Measurements from ENCODE around the gene PNPO. TPM values are rescaled to one million over a fixed set of nuclear protein-coding genes. Genes with fewer than 3 reads are reported as not detected.
A peak's percentile ranks its signal among the peaks of the same experiment; 100 is the strongest.

The PNPO gene
- total RNA-seq, 1 experiment from 2014 or later: 110 TPM

- Mint-ChIP-seq H3K4me1 (ENCODE audit: low read depth, unreplicated experiment) (peaks cover 5% of the 10 kb centered on the region), H3K27me3 (ENCODE audit: insufficient read depth, unreplicated experiment) (no peaks in the 10 kb centered on the region), H3K27ac (ENCODE audit: unreplicated experiment) (no peak overlapping the region), H3K9me3 (ENCODE audit: unreplicated experiment) (no peaks in the 10 kb centered on the region), H3K36me3 (ENCODE audit: insufficient read depth, unreplicated experiment) (peaks cover 21% of the 10 kb centered on the region), H3K4me3 (ENCODE audit: unreplicated experiment) (no peak overlapping the region)
- intact Hi-C loops (cut with micrococcal nuclease; ENCODE audit: unreplicated experiment): no loop called here
- BruUV-seq (replicated peaks): no TSS peak
- Histone ChIP-seq H3K36me3 (ENCODE audit: control insufficient read depth, insufficient read depth, low read length) (no peaks in the 10 kb centered on the region), H3K4me3 (ENCODE audit: low read depth, low read length) (no peak overlapping the region), H3K4me1 (0 out of 2 replicates have a peak, but pooled peaks cover 6% of the 10 kb centered on the region), H3K27me3 (replicated peaks; ENCODE audit: control insufficient read depth, insufficient read depth, low read length) (no peaks in the 10 kb centered on the region), H3K9me3 (no peaks in the 10 kb centered on the region)
- no peak for TF ChIP-seq CTCF (IDR thresholded peaks at IDR 0.05; ENCODE audit: insufficient read depth in 1 of 2, low read depth in 1 of 2, low read length in 1 of 2, severe bottlenecking in 1 of 2, unreplicated experiment in 1 of 2)
- CTCF ChIA-PET: interaction anchor here (1.1 to 1.4 kb wide), 2 partner anchors 11 to 35 kb away, joined by 7 to 10 read pairs; partner anchors contain the start of gene CDK5RAP3
- POLR2A ChIA-PET: interaction anchor here (0.5 kb wide), 1 partner anchor 30 kb away, joined by 3 read pairs; no protein-coding TSS in a partner anchor
- DNase-seq: no peak
Measured at GRCh38 chr17:47935961-47936360, 5.4 kb upstream of the PNPO start.

- H3K4me3 Mint-ChIP-seq (ENCODE audit: unreplicated experiment): no peak overlapping the region
- no peaks in the 10 kb centered on the region for H3K9me3 Mint-ChIP-seq (ENCODE audit: unreplicated experiment)
- no peak overlapping the region for H3K27ac Mint-ChIP-seq (ENCODE audit: unreplicated experiment)
- intact Hi-C loops (cut with micrococcal nuclease; ENCODE audit: unreplicated experiment): no loop called here
- no peaks in the 10 kb centered on the region for H3K27me3 Mint-ChIP-seq (ENCODE audit: insufficient read depth, unreplicated experiment)
- no peaks in the 10 kb centered on the region for H3K9me3 ChIP-seq
- H3K4me3 ChIP-seq (ENCODE audit: low read depth, low read length): no peak overlapping the region
- POLR2A ChIA-PET: interaction anchor here (1.3 to 2.0 kb wide), 2 partner anchors 9 to 33 kb away, joined by 5 to 7 read pairs; partner anchors contain the start of gene CDK5RAP3
- peaks cover 17% of the 10 kb centered on the region for H3K4me1 Mint-ChIP-seq (ENCODE audit: low read depth, unreplicated experiment)
- DNase-seq: no peak
- peaks cover 12% of the 10 kb centered on the region; the same call in 1 of the 2 replicates for H3K4me1 ChIP-seq
- peaks cover 33% of the 10 kb centered on the region for H3K36me3 Mint-ChIP-seq (ENCODE audit: insufficient read depth, unreplicated experiment)
- no peaks in the 10 kb centered on the region for H3K27me3 ChIP-seq (replicated peaks; ENCODE audit: control insufficient read depth, insufficient read depth, low read length)
- no peaks in the 10 kb centered on the region for H3K36me3 ChIP-seq (ENCODE audit: control insufficient read depth, insufficient read depth, low read length)
- no TSS peak for BruUV-seq (replicated peaks)
- no peak for TF ChIP-seq CTCF (IDR thresholded peaks at IDR 0.05; ENCODE audit: insufficient read depth in 1 of 2, low read depth in 1 of 2, low read length in 1 of 2, severe bottlenecking in 1 of 2, unreplicated experiment in 1 of 2)
- CTCF ChIA-PET: interaction anchor here (0.7 to 1.9 kb wide), 4 partner anchors 9 to 33 kb away, joined by 3 to 4 read pairs (median 4); partner anchors contain the start of gene CDK5RAP3
Measured at GRCh38 chr17:47937941-47938340, 3.4 kb upstream of the PNPO start.

DNA sequence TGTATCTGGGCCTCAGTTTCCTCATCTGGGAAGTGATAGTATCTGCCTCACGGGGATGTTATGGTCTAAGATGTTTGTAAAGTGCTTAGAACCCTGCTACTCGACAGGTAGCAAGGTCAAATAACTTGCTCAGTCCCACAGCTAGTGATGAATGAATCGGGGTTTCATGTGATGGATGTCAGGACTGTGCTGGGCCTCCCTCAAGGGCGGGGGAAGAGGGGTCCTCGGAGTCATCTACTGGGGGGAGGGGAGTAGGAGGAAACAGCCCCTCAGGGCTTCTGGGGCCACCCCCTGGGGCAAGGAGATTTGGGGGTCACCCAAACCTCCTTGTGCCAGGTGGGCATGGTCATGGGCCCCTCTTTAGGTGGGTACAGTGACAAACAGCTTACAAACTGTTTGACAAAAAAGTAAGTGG, 732 bp downstream of the PNPO start:
- BruUV-seq (replicated peaks): TSS peak; percentile 51
- peak; percentile 50 to 56 for DNase-seq
- H3K27me3 ChIP-seq (replicated peaks; ENCODE audit: control insufficient read depth, insufficient read depth, low read length): no peaks in the 10 kb centered on the region
- ChIA-PET CTCF (interaction anchor here (0.7 to 7.0 kb wide), 25 partner anchors 8 to 659 kb away, joined by 3 to 219 read pairs (median 8); partner anchors contain the start of genes CDK5RAP3, PRR15L, SCRN2 and SP2), POLR2A (interaction anchor here (0.6 to 2.3 kb wide), 15 partner anchors 10 to 1718 kb away, joined by 3 to 70 read pairs (median 11); partner anchors contain the start of genes CDK5RAP3, LRRC46, MRPL10 and NFE2L1)
- Mint-ChIP-seq H3K4me1 (ENCODE audit: low read depth, unreplicated experiment) (peaks cover 23% of the 10 kb centered on the region), H3K4me3 (ENCODE audit: unreplicated experiment) (peak overlapping the region; percentile 82), H3K36me3 (ENCODE audit: insufficient read depth, unreplicated experiment) (peaks cover 39% of the 10 kb centered on the region), H3K9me3 (ENCODE audit: unreplicated experiment) (no peaks in the 10 kb centered on the region), H3K27me3 (ENCODE audit: insufficient read depth, unreplicated experiment) (no peaks in the 10 kb centered on the region), H3K27ac (ENCODE audit: unreplicated experiment) (peak overlapping the region; percentile 75)
- H3K9me3 ChIP-seq: no peaks in the 10 kb centered on the region
- H3K36me3 ChIP-seq (ENCODE audit: control insufficient read depth, insufficient read depth, low read length): peaks cover 9% of the 10 kb centered on the region
- TF ChIP-seq CTCF (IDR thresholded peaks at IDR 0.05; ENCODE audit: insufficient read depth in 1 of 2, low read depth in 1 of 2, low read length in 1 of 2, severe bottlenecking in 1 of 2, unreplicated experiment in 1 of 2): no peak
- intact Hi-C loops (cut with micrococcal nuclease; ENCODE audit: unreplicated experiment): no loop called here
- peak overlapping the region; percentile 69 for H3K4me3 ChIP-seq (ENCODE audit: low read depth, low read length)
- H3K4me1 ChIP-seq: peaks cover 17% of the 10 kb centered on the region; the same call in 1 of the 2 replicates

All from Caco-2 (cell line).